HFF-Myc (cell line): ENCODE data around the gene TK2.

Experiments
- DNase-seq: peaks from one replicate; pipeline ENCODE4 v3.0.0-alpha.2; 2011; ENCODE audit warnings: low read depth; ENCODE audit errors: extremely low read depth
- H3K4me3 ChIP-seq: replicated peaks from 2 replicates; pipeline ENCODE4 v1.5.1; 2011; ENCODE audit warnings: low read depth, mild to moderate bottlenecking, control low read depth, low read length
- CTCF ChIP-seq: IDR thresholded peaks from 2 replicates; pipeline ENCODE4 v1.5.1; 2012; ENCODE audit warnings: mild to moderate bottlenecking, low read depth, low read length, control low read depth; ENCODE audit errors: missing control alignments

Gene TK2

GRCh38 chr16:66484453-66485213, 65.3 kb downstream of the TK2 start:
- TF ChIP-seq CTCF: no peak
- H3K4me3 ChIP-seq: no peak overlapping the region
- DNase-seq: no peak

- no peak overlapping the region for H3K4me3 ChIP-seq
- DNase-seq: peak; percentile 21
- TF ChIP-seq CTCF: peak; percentile 99
Observed at GRCh38 chr16:66483689-66484452, 66.1 kb downstream of the TK2 start.

DNA sequence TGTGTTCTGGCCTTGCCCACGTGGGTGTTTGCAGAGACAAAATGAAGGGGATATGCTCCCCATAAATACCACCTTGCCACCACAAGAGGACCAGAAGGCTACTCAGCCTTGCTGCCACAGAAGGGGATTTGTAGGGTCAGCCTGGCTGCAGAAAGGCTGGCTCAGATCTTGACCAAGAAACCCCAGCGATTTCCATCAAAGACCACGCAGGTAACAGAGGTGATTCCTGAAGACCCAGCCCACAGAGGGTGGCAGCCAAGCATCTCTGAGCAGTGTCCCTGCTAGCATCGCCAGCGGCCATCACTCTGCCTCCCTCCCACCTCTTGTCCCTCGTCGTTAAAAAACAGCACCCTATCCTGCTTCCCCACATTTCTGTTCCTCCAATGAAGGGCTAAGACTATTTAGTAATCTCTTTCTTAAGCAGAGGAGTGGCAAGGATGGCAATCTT, 68.0 kb downstream of the TK2 start:
- no peak for TF ChIP-seq CTCF
- DNase-seq: no peak
- no peak overlapping the region for H3K4me3 ChIP-seq

GRCh38 chr16:66481081-66481942, 68.6 kb downstream of the TK2 start:
- no peak for DNase-seq
- no peak for TF ChIP-seq CTCF
- no peak overlapping the region for H3K4me3 ChIP-seq

GRCh38 chr16:66480265-66481080, 69.4 kb downstream of the TK2 start:
- DNase-seq: no peak
- H3K4me3 ChIP-seq: no peak overlapping the region
- TF ChIP-seq CTCF: no peak

DNA sequence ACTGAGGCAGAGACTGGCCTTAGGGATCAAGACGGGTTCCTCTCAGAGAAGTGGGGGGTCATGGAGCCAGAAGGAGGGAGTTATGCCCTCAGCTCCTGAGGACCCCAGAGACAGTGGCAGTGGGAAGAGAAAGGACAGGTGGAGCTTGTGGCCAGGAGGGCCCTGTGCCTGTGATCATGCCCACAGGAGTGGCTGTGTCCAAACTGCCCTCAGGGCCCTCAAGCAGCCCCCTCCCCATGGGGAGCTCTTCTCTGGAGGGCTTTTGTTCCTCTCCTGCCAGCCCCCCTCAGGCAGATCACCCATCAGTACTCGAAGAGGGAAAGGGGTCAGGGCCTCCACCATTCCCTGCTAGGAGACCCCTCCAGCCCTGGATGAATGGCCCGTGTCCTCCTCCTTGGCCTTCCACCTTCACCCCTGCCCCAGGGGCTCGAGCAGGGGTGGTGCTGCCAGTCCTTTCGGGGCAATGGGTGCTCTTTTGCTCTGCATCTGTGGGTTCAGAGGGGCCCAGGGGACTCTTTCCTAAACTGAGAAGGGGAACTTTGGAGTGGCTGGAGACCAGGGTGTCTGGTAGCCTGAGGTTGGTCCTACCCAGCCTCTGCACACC, 70.2 kb downstream of the TK2 start:
- no peak for DNase-seq
- no peak overlapping the region for H3K4me3 ChIP-seq
- no peak for TF ChIP-seq CTCF
